ENCODE results near the gene YY1.
"Not testable (repeated sequence)": the region's sequence is repeated elsewhere in the genome, so short reads cannot be mapped to it uniquely, and the experiment has no call there.

YY1 gene

GRCh38 chr14:100238419-100239210 is at the start of gene YY1:
YY1 (plus strand) TSS chr14:100239144; CDS start chr14:100239245, 101 bp downstream.
- DNase-seq: peak; percentile 69 to 98 (median 94)

GRCh38 chr14:100190126-100190525 is 48.8 kb upstream of the YY1 start:
- no peak for DNase-seq

- peak in 1 of 14 donors; percentile 40 for DNase-seq
These were observed 47.2 kb upstream of the YY1 start for GRCh38 chr14:100191584-100192249.

GRCh38 chr14:100192250-100192671 is 46.7 kb upstream of the YY1 start:
- DNase-seq: peak in 2 of 14 donors; percentile 34 to 41

GRCh38 chr14:100192672-100193416 is 46.1 kb upstream of the YY1 start:
- DNase-seq: peak; percentile 83 to 100 (median 97)

- peak in 9 of 14 donors; percentile 16 to 63 (median 56) for DNase-seq
These were observed 45.3 kb upstream of the YY1 start for GRCh38 chr14:100193417-100194357.

- no peak for DNase-seq
These were observed 39.6 kb upstream of the YY1 start for GRCh38 chr14:100199240-100199860.

- DNase-seq: no peak
These were observed 38.6 kb upstream of the YY1 start for GRCh38 chr14:100200311-100200710.

GRCh38 chr14:100201701-100202100 is 37.2 kb upstream of the YY1 start:
- no peak for DNase-seq

- no peak for DNase-seq
These were observed 36.2 kb upstream of the YY1 start for GRCh38 chr14:100202712-100203111.

GRCh38 chr14:100203146-100203545 is 35.8 kb upstream of the YY1 start:
- DNase-seq: no peak

- no peak for DNase-seq
These were observed 34.7 kb upstream of the YY1 start for GRCh38 chr14:100203962-100204834.

GRCh38 chr14:100204835-100205167 is 34.1 kb upstream of the YY1 start:
- DNase-seq: not testable (repeated sequence)

GRCh38 chr14:100207588-100207987 is 31.4 kb upstream of the YY1 start:
- DNase-seq: not testable (repeated sequence)

GRCh38 chr14:100208136-100208535 is 30.8 kb upstream of the YY1 start:
- DNase-seq: not testable (repeated sequence)

GRCh38 chr14:100211366-100211765 is 27.6 kb upstream of the YY1 start:
- no peak for DNase-seq

GRCh38 chr14:100211893-100212292 is 27.1 kb upstream of the YY1 start:
- no peak for DNase-seq

- no peak for DNase-seq
These were observed 26.2 kb upstream of the YY1 start for GRCh38 chr14:100212476-100213333.

GRCh38 chr14:100213587-100213955 is 25.4 kb upstream of the YY1 start:
- no peak for DNase-seq

Data from C1 segment of cervical spinal cord (tissue), 14 donors.